Gastroesophageal sphincter (tissue), 3 donors: ENCODE results near the gene C1orf185.

Experiments used
- EP300 ChIP-seq: sonication (generic); formaldehyde crosslinking; IDR thresholded peaks from one replicate; pipeline ENCODE4 v1.6.1; 2017; ENCODE audit warnings: antibody characterized with exemption, mild to moderate bottlenecking
- TF ChIP-seq, protein P1 (sequence below), 4 experiments: fragments of 200-600 bp in 2 of 4; fragments of 450-650 bp in 2 of 4; sonication (generic) in 1 of 4; IDR thresholded peaks; one replicate each; pipeline ENCODE4 v1.5.1; 2017 to 2019; ENCODE audit warnings: antibody characterized with exemption in 4 of 4, mild to moderate bottlenecking in 2 of 4, moderate library complexity in 2 of 4

DNA sequence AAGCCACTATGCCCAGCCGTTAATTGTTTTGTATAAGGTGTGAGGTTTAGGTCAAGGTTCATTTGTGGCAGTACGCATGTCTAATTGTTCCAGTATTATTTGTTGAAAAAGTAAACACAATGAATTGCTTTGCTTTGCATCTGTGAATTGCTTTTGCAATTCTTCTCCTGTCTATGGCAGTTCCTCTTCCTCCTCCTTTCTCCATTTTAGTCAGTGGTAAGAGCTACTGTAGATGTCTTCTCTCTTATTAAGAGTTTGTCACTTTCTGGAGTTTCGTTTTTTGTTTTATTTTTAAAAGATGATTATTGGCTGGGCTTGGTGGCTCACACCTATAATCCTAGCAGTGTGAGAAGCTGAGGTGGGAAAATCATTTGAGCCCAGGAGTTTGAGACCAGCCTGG, 29.2 kb downstream of the C1orf185 start:
- TF ChIP-seq, protein P1, sequence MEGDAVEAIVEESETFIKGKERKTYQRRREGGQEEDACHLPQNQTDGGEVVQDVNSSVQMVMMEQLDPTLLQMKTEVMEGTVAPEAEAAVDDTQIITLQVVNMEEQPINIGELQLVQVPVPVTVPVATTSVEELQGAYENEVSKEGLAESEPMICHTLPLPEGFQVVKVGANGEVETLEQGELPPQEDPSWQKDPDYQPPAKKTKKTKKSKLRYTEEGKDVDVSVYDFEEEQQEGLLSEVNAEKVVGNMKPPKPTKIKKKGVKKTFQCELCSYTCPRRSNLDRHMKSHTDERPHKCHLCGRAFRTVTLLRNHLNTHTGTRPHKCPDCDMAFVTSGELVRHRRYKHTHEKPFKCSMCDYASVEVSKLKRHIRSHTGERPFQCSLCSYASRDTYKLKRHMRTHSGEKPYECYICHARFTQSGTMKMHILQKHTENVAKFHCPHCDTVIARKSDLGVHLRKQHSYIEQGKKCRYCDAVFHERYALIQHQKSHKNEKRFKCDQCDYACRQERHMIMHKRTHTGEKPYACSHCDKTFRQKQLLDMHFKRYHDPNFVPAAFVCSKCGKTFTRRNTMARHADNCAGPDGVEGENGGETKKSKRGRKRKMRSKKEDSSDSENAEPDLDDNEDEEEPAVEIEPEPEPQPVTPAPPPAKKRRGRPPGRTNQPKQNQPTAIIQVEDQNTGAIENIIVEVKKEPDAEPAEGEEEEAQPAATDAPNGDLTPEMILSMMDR (IDR thresholded peaks at IDR 0.05): no peak
- TF ChIP-seq EP300: no peak
